Tibial nerve (tissue), 4 donors: ENCODE results near the gene THSD7B.

ENCODE experiments used
- EP300 ChIP-seq, 2 donors: sonication (generic); formaldehyde crosslinking; IDR thresholded peaks; one replicate each; pipeline ENCODE4 v1.6.1; 2017; ENCODE audit warnings: antibody characterized with exemption in 2 of 2, mild to moderate bottlenecking in 1 of 2
- POLR2A ChIP-seq, 2 donors: fragments of 450-650 bp; IDR thresholded peaks; one replicate each; pipeline ENCODE4 v1.6.1; 2017; ENCODE audit warnings: antibody characterized with exemption in 2 of 2, mild to moderate bottlenecking in 2 of 2, moderate library complexity in 2 of 2
- TF ChIP-seq, protein P1 (sequence below), 5 experiments: fragments of 200-600 bp in 3 of 5; fragments of 450-650 bp in 2 of 5; sonication (generic) in 3 of 5; IDR thresholded peaks; one replicate each; pipeline ENCODE4 v1.5.1; 2016 to 2019; ENCODE audit warnings: antibody characterized with exemption in 5 of 5, mild to moderate bottlenecking in 3 of 5, moderate library complexity in 2 of 5

DNA sequence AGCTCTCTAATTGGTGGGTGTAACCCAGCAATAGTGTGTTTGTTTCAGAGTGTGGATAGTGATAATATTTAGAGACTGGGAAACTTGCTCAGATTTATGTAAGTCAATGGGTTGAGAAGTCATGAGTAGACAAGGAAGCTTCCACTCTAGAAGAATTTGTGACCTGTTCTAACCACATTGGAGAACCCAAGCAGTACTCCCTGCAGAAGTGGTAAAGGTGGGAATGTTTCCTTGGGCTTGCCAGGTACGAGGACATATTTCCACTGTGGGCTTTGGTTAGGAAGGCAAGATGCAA is 350.4 kb downstream of the THSD7B start:
- TF ChIP-seq POLR2A (IDR thresholded peaks at IDR 0.05), result no peak
- TF ChIP-seq, protein P1, sequence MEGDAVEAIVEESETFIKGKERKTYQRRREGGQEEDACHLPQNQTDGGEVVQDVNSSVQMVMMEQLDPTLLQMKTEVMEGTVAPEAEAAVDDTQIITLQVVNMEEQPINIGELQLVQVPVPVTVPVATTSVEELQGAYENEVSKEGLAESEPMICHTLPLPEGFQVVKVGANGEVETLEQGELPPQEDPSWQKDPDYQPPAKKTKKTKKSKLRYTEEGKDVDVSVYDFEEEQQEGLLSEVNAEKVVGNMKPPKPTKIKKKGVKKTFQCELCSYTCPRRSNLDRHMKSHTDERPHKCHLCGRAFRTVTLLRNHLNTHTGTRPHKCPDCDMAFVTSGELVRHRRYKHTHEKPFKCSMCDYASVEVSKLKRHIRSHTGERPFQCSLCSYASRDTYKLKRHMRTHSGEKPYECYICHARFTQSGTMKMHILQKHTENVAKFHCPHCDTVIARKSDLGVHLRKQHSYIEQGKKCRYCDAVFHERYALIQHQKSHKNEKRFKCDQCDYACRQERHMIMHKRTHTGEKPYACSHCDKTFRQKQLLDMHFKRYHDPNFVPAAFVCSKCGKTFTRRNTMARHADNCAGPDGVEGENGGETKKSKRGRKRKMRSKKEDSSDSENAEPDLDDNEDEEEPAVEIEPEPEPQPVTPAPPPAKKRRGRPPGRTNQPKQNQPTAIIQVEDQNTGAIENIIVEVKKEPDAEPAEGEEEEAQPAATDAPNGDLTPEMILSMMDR (IDR thresholded peaks at IDR 0.05), result no peak
- TF ChIP-seq EP300 (IDR thresholded peaks at IDR 0.05), result no peak
